Keratinocyte (primary cell): ENCODE measurements around the gene IFRD2. TPM values are rescaled to one million over a fixed set of nuclear protein-coding genes. Genes with fewer than 3 reads are reported as not detected.

Experiments used
- DNase-seq: peaks from one replicate; pipeline ENCODE4 v3.0.0-alpha.2; 2011; ENCODE audit warnings: low read depth, missing footprints, low spot score
- FAIRE-seq: peaks from 2 replicates; lab custom pipeline; 2011; peaks lifted over from hg19 to GRCh38; lab: Jason Lieb, UNC
- H2AFZ ChIP-seq: 2 replicates; pipeline ENCODE4 v1.6.0; 2012; ENCODE audit warnings: low read length, control low read depth, inconsistent platforms; ENCODE audit not compliant: control insufficient read depth
- H3K27ac ChIP-seq: 2 replicates; pipeline ENCODE4 v1.5.1; 2011; ENCODE audit warnings: low read length; ENCODE audit not compliant: control insufficient read depth, insufficient read depth
- H3K27me3 ChIP-seq: 3 replicates; pipeline ENCODE4 v1.6.0; 2011; ENCODE audit warnings: low read length; ENCODE audit not compliant: control insufficient read depth, insufficient read depth; ENCODE audit errors: extremely low read depth
- H3K36me3 ChIP-seq, 2 experiments: 2 replicates in 1 of 2; 3 replicates in 1 of 2; pipeline ENCODE4 v1.5.1; 2011; ENCODE audit warnings: low read length in 2 of 2, mild to moderate bottlenecking in 1 of 2; ENCODE audit not compliant: control insufficient read depth in 2 of 2, insufficient read depth in 2 of 2; ENCODE audit errors: extremely low read depth in 1 of 2
- H3K4me1 ChIP-seq: 3 replicates; pipeline ENCODE4 v1.5.1; 2011; ENCODE audit warnings: low read length; ENCODE audit not compliant: control insufficient read depth, insufficient read depth; ENCODE audit errors: extremely low read depth
- H3K4me2 ChIP-seq: 3 replicates; pipeline ENCODE4 v1.6.0; 2011; ENCODE audit warnings: low read depth, low read length; ENCODE audit not compliant: control insufficient read depth, insufficient read depth; ENCODE audit errors: extremely low read depth
- H3K4me3 ChIP-seq, 3 experiments: fragments of 200-600 bp in 1 of 3; sonication (generic) in 1 of 3; 2 replicates in 2 of 3; 3 replicates in 1 of 3; pipeline ENCODE4 v1.5.1; 2011 to 2016; ENCODE audit warnings: low read length in 3 of 3, mild to moderate bottlenecking in 3 of 3, control low read depth in 2 of 3, inconsistent platforms in 1 of 3, low read depth in 1 of 3, mixed read lengths in 1 of 3, mixed run types in 1 of 3, moderate library complexity in 1 of 3; ENCODE audit not compliant: control insufficient read depth in 2 of 3, insufficient read depth in 2 of 3; ENCODE audit errors: extremely low read depth in 1 of 3
- H3K79me2 ChIP-seq: 2 replicates; pipeline ENCODE4 v1.6.0; 2012; ENCODE audit warnings: low read length; ENCODE audit not compliant: control insufficient read depth, insufficient read depth
- H3K9ac ChIP-seq: 3 replicates; pipeline ENCODE4 v1.6.0; 2011; ENCODE audit warnings: low read length; ENCODE audit not compliant: control insufficient read depth, insufficient read depth; ENCODE audit errors: extremely low read depth
- H3K9me1 ChIP-seq: 3 replicates; pipeline ENCODE4 v1.6.0; 2011; ENCODE audit warnings: low read length; ENCODE audit not compliant: control insufficient read depth, insufficient read depth; ENCODE audit errors: extremely low read depth
- H3K9me3 ChIP-seq: 2 replicates; pipeline ENCODE4 v1.5.1; 2012; ENCODE audit warnings: low read depth, low read length; ENCODE audit not compliant: control insufficient read depth
- H4K20me1 ChIP-seq: 3 replicates; pipeline ENCODE4 v1.6.0; 2011; ENCODE audit warnings: low read length; ENCODE audit not compliant: control insufficient read depth, insufficient read depth; ENCODE audit errors: extremely low read depth
- EZH2 ChIP-seq: IDR thresholded peaks from one replicate; pipeline ENCODE4 v1.6.1; 2012; ENCODE audit warnings: inconsistent platforms, mild to moderate bottlenecking, low read length, moderate library complexity
- dilution Hi-C: fragments of 300-500 bp; cut with MboI; formaldehyde crosslinking; loops from one replicate; pipeline ENCODE4 v1.7.0; 2020; ENCODE audit warnings: low sequenced_read_pairs; ENCODE audit not compliant: extremely low pct_ligation_motif_present
- polyA plus RNA-seq, 5 experiments: library from polyadenylated mRNA; depleted of rRNA in 3 of 5; stranded (reverse) in 3 of 5; stranded (forward) in 1 of 5; unstranded in 1 of 5; fragments of >200 nt; gene quantifications; 1 replicate in 1 of 5; 2 replicates in 3 of 5; 3 replicates in 1 of 5; pipeline versions ENCODE4 v1.2.1 to v1.2.3, GENCODE V29; 2011 to 2012; ENCODE audit warnings: missing spikeins in 2 of 5, low read depth in 1 of 5, low replicate concordance in 1 of 5
- TF ChIP-seq, protein P1 (sequence below), 3 experiments: IDR thresholded peaks in 1 of 3; conservative IDR thresholded peaks in 1 of 3; optimal IDR thresholded peaks in 1 of 3; 2 replicates in 2 of 3; 3 replicates in 1 of 3; pipeline versions ENCODE3 to v1.5.1; 2011; ENCODE audit warnings: low read length in 3 of 3, mild to moderate bottlenecking in 3 of 3, moderate library complexity in 2 of 3, control low read depth in 1 of 3, inconsistent platforms in 1 of 3; ENCODE audit not compliant: insufficient read depth in 2 of 3; ENCODE audit errors: extremely low read depth in 1 of 3

IFRD2 gene
- polyA plus RNA-seq, 1 donor (not counting 4 experiments of a cell fraction or from before 2014, with no cell fraction given): 50.3 TPM

DNA sequence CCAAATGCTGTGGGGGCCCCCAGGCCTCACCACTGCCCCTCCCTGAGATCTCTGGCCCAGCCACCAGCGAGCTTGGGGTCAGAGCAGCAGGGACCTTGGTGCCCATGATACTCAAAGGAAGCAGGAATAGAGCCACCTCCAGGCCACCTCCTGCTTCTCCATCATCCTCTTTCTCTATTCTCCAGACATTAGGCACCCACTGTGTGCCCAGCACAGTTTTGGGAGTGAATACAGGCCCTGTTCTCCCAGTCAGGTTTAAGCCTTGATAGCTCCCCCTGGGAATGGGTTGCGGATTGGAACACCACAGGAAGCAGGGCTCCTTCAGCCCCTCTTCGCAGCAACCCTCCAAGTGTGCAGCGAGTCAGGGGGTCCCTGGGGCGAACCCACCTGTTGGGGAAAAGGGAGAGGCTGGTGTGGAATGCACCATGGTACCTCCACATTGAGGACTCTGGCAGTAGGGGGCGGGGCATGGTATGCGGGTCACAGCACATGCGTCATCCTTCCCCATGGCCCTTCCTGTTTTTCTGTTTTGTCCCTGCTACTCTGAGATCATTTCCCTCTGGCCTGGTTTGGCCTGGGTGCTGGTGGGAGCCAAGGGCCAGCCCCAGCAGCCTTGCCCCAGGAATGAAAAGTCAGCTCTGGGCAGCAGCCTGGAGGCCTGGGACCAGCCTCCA lies 37.5 kb downstream of the IFRD2 start:
- Histone ChIP-seq H3K4me2 (peak overlapping the region; percentile 7), H3K4me1 (peaks cover 36% of the 10 kb centered on the region), H2AFZ (no peak overlapping the region), H3K27ac (peak overlapping the region; percentile 71), H3K27me3 (no peaks in the 10 kb centered on the region), H3K36me3 (peaks cover 26 to 43% of the 10 kb centered on the region in 2 experiments), H4K20me1 (peaks cover 9% of the 10 kb centered on the region), H3K9ac (peak overlapping the region; percentile 46), H3K9me1 (peaks cover 3% of the 10 kb centered on the region), H3K9me3 (no peaks in the 10 kb centered on the region), H3K4me3 (no peak overlapping the region), H3K79me2 (peaks cover 32% of the 10 kb centered on the region)
- FAIRE-seq: peak; percentile 67
- dilution Hi-C loops: no loop called here
- TF ChIP-seq, protein P1, sequence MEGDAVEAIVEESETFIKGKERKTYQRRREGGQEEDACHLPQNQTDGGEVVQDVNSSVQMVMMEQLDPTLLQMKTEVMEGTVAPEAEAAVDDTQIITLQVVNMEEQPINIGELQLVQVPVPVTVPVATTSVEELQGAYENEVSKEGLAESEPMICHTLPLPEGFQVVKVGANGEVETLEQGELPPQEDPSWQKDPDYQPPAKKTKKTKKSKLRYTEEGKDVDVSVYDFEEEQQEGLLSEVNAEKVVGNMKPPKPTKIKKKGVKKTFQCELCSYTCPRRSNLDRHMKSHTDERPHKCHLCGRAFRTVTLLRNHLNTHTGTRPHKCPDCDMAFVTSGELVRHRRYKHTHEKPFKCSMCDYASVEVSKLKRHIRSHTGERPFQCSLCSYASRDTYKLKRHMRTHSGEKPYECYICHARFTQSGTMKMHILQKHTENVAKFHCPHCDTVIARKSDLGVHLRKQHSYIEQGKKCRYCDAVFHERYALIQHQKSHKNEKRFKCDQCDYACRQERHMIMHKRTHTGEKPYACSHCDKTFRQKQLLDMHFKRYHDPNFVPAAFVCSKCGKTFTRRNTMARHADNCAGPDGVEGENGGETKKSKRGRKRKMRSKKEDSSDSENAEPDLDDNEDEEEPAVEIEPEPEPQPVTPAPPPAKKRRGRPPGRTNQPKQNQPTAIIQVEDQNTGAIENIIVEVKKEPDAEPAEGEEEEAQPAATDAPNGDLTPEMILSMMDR (optimal IDR thresholded peaks at IDR 0.05 in 1 of 3, IDR thresholded peaks at IDR 0.05 in 1 of 3, conservative IDR thresholded peaks at IDR 0.05 in 1 of 3; ENCODE audit: extremely low read depth in 1 of 3, insufficient read depth in 2 of 3, low read length in 3 of 3): no peak
- TF ChIP-seq EZH2: no peak
- DNase-seq: no peak

DNA sequence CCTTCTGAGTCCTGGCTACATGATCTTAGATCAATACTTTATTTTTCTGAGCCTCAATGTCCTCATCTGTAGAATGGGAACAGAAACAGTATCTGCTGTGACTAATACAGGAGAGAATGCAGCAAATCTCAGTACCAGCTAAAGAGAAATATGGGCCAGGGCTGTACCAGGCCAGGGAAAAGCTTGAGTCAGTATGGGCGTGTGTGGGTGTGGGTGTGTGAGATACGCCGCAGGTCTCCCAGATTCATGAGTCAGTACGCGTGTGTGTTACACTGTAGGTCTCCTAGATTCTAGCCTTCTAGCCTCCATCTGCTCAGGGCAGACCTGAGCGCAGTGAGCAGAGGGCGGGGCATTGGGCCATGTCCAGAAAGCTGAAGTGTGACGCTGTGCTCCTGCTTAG lies 41.0 kb downstream of the IFRD2 start:
- Histone ChIP-seq H3K79me2 (peaks cover 60% of the 10 kb centered on the region), H3K36me3 (peaks cover 14 to 35% of the 10 kb centered on the region in 2 experiments), H3K4me2 (peak overlapping the region; percentile 43), H3K4me3 (no peak overlapping the region), H3K4me1 (peaks cover 57% of the 10 kb centered on the region), H3K9ac (peak overlapping the region; percentile 55), H4K20me1 (peaks cover 11% of the 10 kb centered on the region), H3K27me3 (no peaks in the 10 kb centered on the region), H3K9me1 (peaks cover 3% of the 10 kb centered on the region), H3K27ac (peak overlapping the region; percentile 81), H2AFZ (no peak overlapping the region), H3K9me3 (no peaks in the 10 kb centered on the region)
- TF ChIP-seq EZH2: no peak
- TF ChIP-seq, protein P1 (optimal IDR thresholded peaks at IDR 0.05 in 1 of 3, IDR thresholded peaks at IDR 0.05 in 1 of 3, conservative IDR thresholded peaks at IDR 0.05 in 1 of 3; ENCODE audit: extremely low read depth in 1 of 3, insufficient read depth in 2 of 3, low read length in 3 of 3): no peak
- DNase-seq (peak; percentile 97), FAIRE-seq (peak; percentile 100)
- dilution Hi-C loops: no loop called here
